Lower leg skin (tissue), 4 donors: ENCODE results near the gene SSR1. TPM values are rescaled to one million over a fixed set of nuclear protein-coding genes. Genes with fewer than 3 reads are reported as not detected.

Experiments used
- DNase-seq, 2 donors: peaks; one replicate each; pipeline ENCODE4 v3.0.0-alpha.2; 2019; ENCODE audit warnings: low spot score in 2 of 2
- H3K4me3 ChIP-seq: fragments of 200-600 bp; sonication (generic); 2 replicates; pipeline ENCODE4 v1.5.1; 2017; ENCODE audit warnings: mild to moderate bottlenecking, low read depth; ENCODE audit not compliant: poor library complexity, severe bottlenecking
- POLR2A ChIP-seq, 2 donors: fragments of 450-650 bp; IDR thresholded peaks; one replicate each; pipeline ENCODE4 v1.6.1; 2016 to 2017; ENCODE audit warnings: antibody characterized with exemption in 2 of 2, mild to moderate bottlenecking in 1 of 2, moderate library complexity in 1 of 2
- WGBS, 2 donors: methylation state at CpG; one replicate each; pipeline ENCODE4 v1.1.5; 2018; 5-methylcytosine and 5-hydroxymethylcytosine counted together
- intact Hi-C: fragments of 100-400 bp; cut with DNase I; formaldehyde crosslinking; loops from one replicate; pipeline ENCODE4 v1.15.0; 2023; ENCODE audit warnings: low total_unique reads
- total RNA-seq, 4 donors: library from RNA; depleted of rRNA; stranded (reverse); fragments of >200 nt; gene quantifications; one replicate each; pipeline ENCODE4 v1.1.0, GENCODE V29; 2016
- TF ChIP-seq, protein P1 (sequence below), 3 donors: fragments of 450-650 bp; IDR thresholded peaks; one replicate each; pipeline ENCODE4 v1.5.1; 2016; ENCODE audit warnings: antibody characterized with exemption in 3 of 3, mild to moderate bottlenecking in 3 of 3, moderate library complexity in 2 of 3

Gene SSR1
- total RNA-seq, 4 donors from 2014 or later = 31.4 to 42.9 (median 35.3) TPM

DNA sequence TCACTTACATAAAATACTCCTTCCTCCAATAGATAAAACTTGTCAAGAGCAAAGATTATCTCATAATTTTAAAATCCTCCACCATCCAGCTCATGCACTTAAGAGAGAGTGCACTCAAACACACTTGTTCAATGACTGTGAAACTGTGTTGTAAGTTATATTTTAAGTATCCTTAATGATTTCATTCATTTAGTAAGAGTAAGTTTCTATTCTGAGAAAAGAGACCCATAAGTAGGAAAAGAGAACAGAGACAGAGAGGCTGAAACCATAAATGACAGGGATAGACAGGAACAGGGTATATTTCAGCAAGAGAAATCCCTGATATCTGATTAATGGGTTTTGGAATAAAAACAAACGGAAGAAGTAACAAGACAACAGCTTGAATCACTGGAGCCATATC lies 8.2 kb downstream of the SSR1 start:
- DNase-seq = no peak
- WGBS, 2 donors = 60 to 77% methylated on average over 1 of the region's 1 CpG
- no peak for TF ChIP-seq POLR2A (IDR thresholded peaks at IDR 0.05)
- TF ChIP-seq, protein P1, sequence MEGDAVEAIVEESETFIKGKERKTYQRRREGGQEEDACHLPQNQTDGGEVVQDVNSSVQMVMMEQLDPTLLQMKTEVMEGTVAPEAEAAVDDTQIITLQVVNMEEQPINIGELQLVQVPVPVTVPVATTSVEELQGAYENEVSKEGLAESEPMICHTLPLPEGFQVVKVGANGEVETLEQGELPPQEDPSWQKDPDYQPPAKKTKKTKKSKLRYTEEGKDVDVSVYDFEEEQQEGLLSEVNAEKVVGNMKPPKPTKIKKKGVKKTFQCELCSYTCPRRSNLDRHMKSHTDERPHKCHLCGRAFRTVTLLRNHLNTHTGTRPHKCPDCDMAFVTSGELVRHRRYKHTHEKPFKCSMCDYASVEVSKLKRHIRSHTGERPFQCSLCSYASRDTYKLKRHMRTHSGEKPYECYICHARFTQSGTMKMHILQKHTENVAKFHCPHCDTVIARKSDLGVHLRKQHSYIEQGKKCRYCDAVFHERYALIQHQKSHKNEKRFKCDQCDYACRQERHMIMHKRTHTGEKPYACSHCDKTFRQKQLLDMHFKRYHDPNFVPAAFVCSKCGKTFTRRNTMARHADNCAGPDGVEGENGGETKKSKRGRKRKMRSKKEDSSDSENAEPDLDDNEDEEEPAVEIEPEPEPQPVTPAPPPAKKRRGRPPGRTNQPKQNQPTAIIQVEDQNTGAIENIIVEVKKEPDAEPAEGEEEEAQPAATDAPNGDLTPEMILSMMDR (IDR thresholded peaks at IDR 0.05) = no peak

GRCh38 chr6:7301702-7302101 lies 11.3 kb downstream of the SSR1 start:
- TF ChIP-seq, protein P1 (IDR thresholded peaks at IDR 0.05) = no peak
- no peak for TF ChIP-seq POLR2A (IDR thresholded peaks at IDR 0.05)
- WGBS, 2 donors = 79 to 86% methylated on average over 7 of the region's 7 CpGs
- DNase-seq = no peak
- intact Hi-C loops = no loop called here
- H3K4me3 ChIP-seq = no peak overlapping the region

More for the DNA sequence above, 8.2 kb downstream of the SSR1 start:
- no peak overlapping the region for H3K4me3 ChIP-seq
- intact Hi-C loops = no loop called here

- 81 to 87% methylated on average over 5 of the region's 5 CpGs for WGBS, 2 donors
- intact Hi-C loops = no loop called here
- H3K4me3 ChIP-seq = no peak overlapping the region
- no peak for TF ChIP-seq POLR2A (IDR thresholded peaks at IDR 0.05)
- TF ChIP-seq, protein P1 (IDR thresholded peaks at IDR 0.05) = no peak
- no peak for DNase-seq
Observed at GRCh38 chr6:7300926-7301325, 12.1 kb downstream of the SSR1 start.

- intact Hi-C loops = no loop called here
Observed at GRCh38 chr6:7298113-7298512, 14.9 kb downstream of the SSR1 start.

DNA sequence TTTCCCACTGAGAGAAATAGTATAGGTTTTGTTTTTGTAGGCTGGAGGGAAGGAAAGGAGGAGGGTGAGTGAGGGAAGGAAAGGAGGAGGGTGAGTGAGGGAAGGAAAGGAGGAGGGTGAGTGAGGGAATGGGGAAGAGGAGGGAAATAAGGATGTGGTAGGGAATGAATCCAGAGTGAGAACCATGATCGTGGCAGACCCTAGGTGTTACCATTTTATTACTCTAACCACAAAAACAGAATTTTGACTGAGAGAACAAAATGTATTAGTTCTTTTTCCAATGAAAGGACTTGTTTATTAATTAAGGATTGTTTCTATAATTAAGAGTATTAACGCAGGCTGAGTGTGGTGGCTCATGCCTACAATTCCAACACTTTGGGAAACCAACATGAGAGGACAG lies 16.4 kb downstream of the SSR1 start:
- intact Hi-C loops = no loop called here
- DNase-seq = no peak
- WGBS, 2 donors = 85 to 93% methylated on average over 2 of the region's 2 CpGs
- no peak for TF ChIP-seq POLR2A (IDR thresholded peaks at IDR 0.05)
- TF ChIP-seq, protein P1 (IDR thresholded peaks at IDR 0.05) = no peak
- H3K4me3 ChIP-seq = no peak overlapping the region

More at GRCh38 chr6:7298113-7298512, 14.9 kb downstream of the SSR1 start:
- no peak overlapping the region for H3K4me3 ChIP-seq
- 87 to 89% methylated on average over 1 of the region's 1 CpG for WGBS, 2 donors
- DNase-seq = no peak
- TF ChIP-seq POLR2A (IDR thresholded peaks at IDR 0.05) = no peak
- TF ChIP-seq, protein P1 (IDR thresholded peaks at IDR 0.05) = no peak

DNA sequence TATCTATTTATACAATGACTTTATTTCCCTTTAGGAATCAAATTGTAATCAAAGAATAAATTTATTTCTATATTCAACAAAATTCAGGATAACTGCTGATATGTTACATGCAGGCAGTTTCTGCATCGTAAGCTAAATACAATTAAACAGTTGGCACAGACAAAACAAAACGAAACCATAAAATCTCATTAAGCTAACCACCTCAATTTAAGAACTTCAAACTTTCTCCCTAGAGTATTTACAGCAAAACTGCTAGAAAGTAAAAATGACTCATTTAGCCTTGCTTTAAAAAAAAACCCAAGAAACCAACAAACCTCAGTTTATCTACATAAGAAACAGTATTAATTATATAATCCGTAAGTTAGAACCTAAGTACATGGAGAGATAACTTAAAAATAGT lies 17.1 kb downstream of the SSR1 start:
- DNase-seq = no peak
- TF ChIP-seq, protein P1 (IDR thresholded peaks at IDR 0.05) = no peak
- no peak for TF ChIP-seq POLR2A (IDR thresholded peaks at IDR 0.05)
- intact Hi-C loops = no loop called here
- 90 to 91% methylated on average over 3 of the region's 3 CpGs for whole genome bisulfite sequencing, 2 donors
- no peak overlapping the region for H3K4me3 ChIP-seq
